WI38 (cell line): ENCODE measurements around the gene SHISA8.

ENCODE experiments used
- H3K4me3 ChIP-seq: 2 replicates; pipeline ENCODE4 v1.5.1; 2011; ENCODE audit warnings: low read depth, mild to moderate bottlenecking, control low read depth, low read length
- TF ChIP-seq, protein P1 (sequence below): IDR thresholded peaks from 2 replicates; pipeline ENCODE4 v1.5.1; 2012; ENCODE audit warnings: low read depth, mild to moderate bottlenecking, control low read depth, low read length

Gene SHISA8

DNA sequence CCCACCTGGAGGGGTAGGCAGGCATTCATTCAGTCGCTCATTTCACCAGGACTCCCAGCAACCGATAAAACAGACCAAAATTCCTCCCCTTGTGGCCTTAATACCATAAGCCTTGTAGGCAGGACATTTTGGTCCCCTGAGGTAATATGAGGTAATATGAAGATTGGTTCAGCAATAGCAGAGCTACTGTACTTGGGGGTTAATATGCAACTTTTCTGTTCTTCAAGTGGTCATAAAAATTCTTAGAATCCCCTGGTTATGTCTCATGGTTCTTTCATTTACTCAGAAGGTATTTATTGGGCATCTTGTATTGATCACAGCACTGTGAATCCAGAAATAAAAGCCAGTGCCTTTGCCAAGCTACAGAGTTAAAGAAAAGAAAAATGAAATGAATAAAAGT, 29.8 kb downstream of the SHISA8 start:
- TF ChIP-seq, protein P1, sequence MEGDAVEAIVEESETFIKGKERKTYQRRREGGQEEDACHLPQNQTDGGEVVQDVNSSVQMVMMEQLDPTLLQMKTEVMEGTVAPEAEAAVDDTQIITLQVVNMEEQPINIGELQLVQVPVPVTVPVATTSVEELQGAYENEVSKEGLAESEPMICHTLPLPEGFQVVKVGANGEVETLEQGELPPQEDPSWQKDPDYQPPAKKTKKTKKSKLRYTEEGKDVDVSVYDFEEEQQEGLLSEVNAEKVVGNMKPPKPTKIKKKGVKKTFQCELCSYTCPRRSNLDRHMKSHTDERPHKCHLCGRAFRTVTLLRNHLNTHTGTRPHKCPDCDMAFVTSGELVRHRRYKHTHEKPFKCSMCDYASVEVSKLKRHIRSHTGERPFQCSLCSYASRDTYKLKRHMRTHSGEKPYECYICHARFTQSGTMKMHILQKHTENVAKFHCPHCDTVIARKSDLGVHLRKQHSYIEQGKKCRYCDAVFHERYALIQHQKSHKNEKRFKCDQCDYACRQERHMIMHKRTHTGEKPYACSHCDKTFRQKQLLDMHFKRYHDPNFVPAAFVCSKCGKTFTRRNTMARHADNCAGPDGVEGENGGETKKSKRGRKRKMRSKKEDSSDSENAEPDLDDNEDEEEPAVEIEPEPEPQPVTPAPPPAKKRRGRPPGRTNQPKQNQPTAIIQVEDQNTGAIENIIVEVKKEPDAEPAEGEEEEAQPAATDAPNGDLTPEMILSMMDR, result no peak
- H3K4me3 ChIP-seq, result no peak overlapping the region

GRCh38 chr22:41883400-41883799, 31.5 kb downstream of the SHISA8 start:
- H3K4me3 ChIP-seq, result no peak overlapping the region
- TF ChIP-seq, protein P1, result no peak

- TF ChIP-seq, protein P1, result no peak
- H3K4me3 ChIP-seq, result no peak overlapping the region
Measured at GRCh38 chr22:41880653-41881052, 34.2 kb downstream of the SHISA8 start.

GRCh38 chr22:41876675-41877074, 38.2 kb downstream of the SHISA8 start:
- TF ChIP-seq, protein P1, result no peak
- H3K4me3 ChIP-seq, result no peak overlapping the region

DNA sequence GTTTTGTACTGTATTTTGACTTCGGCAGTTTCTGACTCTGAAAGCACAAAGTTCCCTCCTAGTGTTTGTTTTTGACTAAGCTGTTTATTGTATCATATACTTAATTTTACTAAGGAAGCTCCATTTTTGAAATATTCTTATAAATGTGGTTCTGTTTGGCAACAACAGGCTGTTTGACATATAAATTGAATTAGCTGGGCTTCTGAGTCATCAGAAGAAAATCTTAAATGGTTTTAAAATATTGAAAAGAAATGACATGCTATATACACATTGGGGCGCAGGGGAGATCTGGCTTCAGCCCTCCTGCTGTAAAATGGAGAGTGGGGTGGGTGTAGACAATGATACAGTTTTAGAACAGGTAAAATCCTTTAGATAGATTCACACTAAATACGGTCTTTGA, 38.6 kb downstream of the SHISA8 start:
- no peak overlapping the region for H3K4me3 ChIP-seq

DNA sequence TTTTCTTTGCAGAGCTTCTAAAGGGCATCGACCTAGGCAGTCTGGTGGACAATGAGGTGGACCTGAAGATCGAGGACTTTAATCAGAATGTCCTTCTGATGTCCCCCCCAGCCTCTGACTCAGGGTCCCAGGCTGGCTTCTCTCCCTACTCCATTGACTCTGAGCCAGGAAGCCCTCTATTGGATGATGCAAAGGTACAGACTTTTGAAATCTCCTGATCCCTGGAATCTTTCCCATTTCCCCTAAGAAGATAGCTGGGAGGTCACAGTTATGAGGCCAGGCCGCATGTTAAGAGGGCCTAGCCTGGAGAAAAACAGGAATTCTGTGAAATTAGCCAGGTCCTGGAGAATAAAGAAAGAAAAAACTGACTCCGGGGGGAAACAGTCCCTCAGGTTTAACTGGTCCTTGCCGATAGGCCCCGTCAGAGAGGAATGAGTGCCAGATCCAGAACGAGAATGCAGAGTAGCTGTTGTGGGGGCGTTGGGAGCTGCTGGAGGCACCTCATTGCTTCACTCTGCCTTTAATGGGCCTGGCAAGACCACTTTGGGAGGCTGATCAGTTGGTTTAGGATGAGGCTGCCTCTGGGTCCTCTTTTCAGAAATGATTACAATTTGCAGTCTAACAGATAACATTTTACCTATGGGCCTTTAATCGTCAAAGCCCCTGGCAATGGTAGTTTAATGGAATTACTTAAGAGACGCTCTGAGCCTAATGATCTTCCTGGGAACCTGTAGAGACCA, 39.2 kb downstream of the SHISA8 start:
- no peak overlapping the region for H3K4me3 ChIP-seq
- TF ChIP-seq, protein P1, result no peak

More for the DNA sequence above, 38.6 kb downstream of the SHISA8 start:
- TF ChIP-seq, protein P1, result no peak

DNA sequence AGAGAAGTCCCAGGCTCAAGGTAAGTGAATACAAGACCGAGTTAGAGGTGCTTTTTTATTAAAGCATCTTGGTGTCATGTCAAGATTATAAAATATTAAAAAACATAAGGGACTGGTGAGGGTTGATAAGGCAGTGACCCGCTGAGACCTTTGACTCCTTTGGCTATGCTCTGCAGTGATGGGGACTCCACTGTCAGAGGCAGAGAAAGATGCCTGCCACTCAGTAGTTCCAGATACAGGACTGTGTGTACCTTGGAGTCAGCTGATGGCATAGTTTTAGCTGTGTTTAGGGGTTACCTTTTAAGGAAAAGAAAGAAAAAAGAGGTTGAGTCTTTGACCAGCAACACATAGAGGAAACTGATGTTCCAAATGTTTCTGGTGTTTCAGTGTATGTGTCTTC, 40.8 kb downstream of the SHISA8 start:
- no peak overlapping the region for H3K4me3 ChIP-seq
- TF ChIP-seq, protein P1, result no peak
